SU-DHL-6 (cell line): ENCODE measurements around the gene BMAL2.

Source experiments
- H2AFZ ChIP-seq: fragments of 200-600 bp; sonication (generic); 2 replicates; pipeline ENCODE4 v1.6.1; 2014; ENCODE audit warnings: low read depth, mild to moderate bottlenecking, moderate library complexity, mixed read lengths, antibody characterized with exemption, low read length; ENCODE audit not compliant: severe bottlenecking
- H3F3A ChIP-seq: fragments of 200-600 bp; shearing (Covaris generic); 2 replicates; pipeline ENCODE4 v1.6.0; 2016; ENCODE audit warnings: antibody characterized with exemption, mild to moderate bottlenecking; ENCODE audit not compliant: insufficient read depth
- H3K27ac ChIP-seq: fragments of 200-600 bp; sonication (generic); 2 replicates; pipeline ENCODE4 v1.5.1; 2016; ENCODE audit warnings: low read depth, mild to moderate bottlenecking, low read length, moderate library complexity, mixed read lengths
- H3K27me3 ChIP-seq: fragments of 200-600 bp; sonication (generic), shearing (Covaris generic); 2 replicates; pipeline ENCODE4 v1.6.0; 2014; ENCODE audit warnings: mild to moderate bottlenecking, low read length
- H3K36me3 ChIP-seq: fragments of 200-600 bp; sonication (generic); 2 replicates; pipeline ENCODE4 v1.6.1; 2014; ENCODE audit warnings: mild to moderate bottlenecking, low read length, mixed read lengths
- H3K4me2 ChIP-seq: fragments of 300-600, 200-600 bp; shearing (Covaris generic), sonication (generic); 2 replicates; pipeline ENCODE4 v1.6.0; 2014; ENCODE audit warnings: low read length, low read depth, mild to moderate bottlenecking; ENCODE audit not compliant: poor library complexity, severe bottlenecking
- H3K4me3 ChIP-seq: fragments of 200-600 bp; sonication (generic); 2 replicates; pipeline ENCODE4 v1.5.1; 2014; ENCODE audit warnings: antibody characterized with exemption, low read length, mild to moderate bottlenecking, mixed read lengths; ENCODE audit not compliant: insufficient read depth, poor library complexity, severe bottlenecking
- H3K79me2 ChIP-seq: fragments of 200-600 bp; sonication (generic); 2 replicates; pipeline ENCODE4 v1.6.1; 2014; ENCODE audit warnings: mild to moderate bottlenecking, low read length, moderate library complexity; ENCODE audit not compliant: insufficient read depth
- H3K9ac ChIP-seq: fragments of 200-600 bp; sonication (generic); 2 replicates; pipeline ENCODE4 v1.7.0; 2014; ENCODE audit warnings: mild to moderate bottlenecking, low read length
- H3K9me2 ChIP-seq: fragments of 200-600 bp; sonication (generic); replicated peaks from 2 replicates; pipeline ENCODE4 v1.6.1; 2014; ENCODE audit warnings: low read length; ENCODE audit not compliant: insufficient read depth
- H3K9me3 ChIP-seq: fragments of 200-600 bp; sonication (generic); 2 replicates; pipeline ENCODE4 v1.6.1; 2014; ENCODE audit warnings: low read length, mixed read lengths; ENCODE audit not compliant: insufficient read depth
- H4K20me1 ChIP-seq: fragments of 200-600 bp; sonication (generic); 2 replicates; pipeline ENCODE4 v1.6.1; 2014; ENCODE audit warnings: low read depth, mild to moderate bottlenecking, antibody characterized with exemption, low read length, moderate library complexity, mixed read lengths
- CTCF ChIP-seq: fragments of 200-600 bp; sonication (generic); IDR thresholded peaks from one replicate; pipeline ENCODE4 v1.5.1; 2017; ENCODE audit warnings: antibody characterized with exemption, mild to moderate bottlenecking, low read length, moderate library complexity; ENCODE audit not compliant: insufficient read depth, poor library complexity, severe bottlenecking
- EZH2phosphoT487 ChIP-seq: fragments of 200-600 bp; sonication (generic), shearing (Covaris generic); conservative IDR thresholded peaks from 2 replicates; pipeline ENCODE4 v1.6.1; 2018; ENCODE audit warnings: mild to moderate bottlenecking, antibody characterized with exemption, low read length, moderate library complexity, mixed read lengths

BMAL2 gene

GRCh38 chr12:27355979-27356378 lies 23.3 kb downstream of the BMAL2 start:
- Histone ChIP-seq H4K20me1 (no peaks in the 10 kb centered on the region), H2AFZ (no peak overlapping the region), H3K27ac (no peak overlapping the region), H3K36me3 (no peaks in the 10 kb centered on the region), H3K4me3 (no peak overlapping the region), H3K27me3 (no peaks in the 10 kb centered on the region), H3K79me2 (no peaks in the 10 kb centered on the region), H3K9ac (no peak overlapping the region), H3K4me2 (no peak overlapping the region), H3K9me3 (no peaks in the 10 kb centered on the region), H3K9me2 (no peaks in the 10 kb centered on the region), H3F3A (no peaks in the 10 kb centered on the region)
- TF ChIP-seq EZH2phosphoT487 = no peak
- TF ChIP-seq CTCF = no peak

- no peaks in the 10 kb centered on the region for H3K27me3 ChIP-seq
- no peaks in the 10 kb centered on the region for H3F3A ChIP-seq
- no peaks in the 10 kb centered on the region for H3K9me2 ChIP-seq
- no peaks in the 10 kb centered on the region for H3K79me2 ChIP-seq
- H3K27ac ChIP-seq = no peak overlapping the region
- no peak overlapping the region for H2AFZ ChIP-seq
- TF ChIP-seq CTCF (no peak), EZH2phosphoT487 (no peak)
- H3K9me3 ChIP-seq = no peaks in the 10 kb centered on the region
- H3K36me3 ChIP-seq = no peaks in the 10 kb centered on the region
- no peaks in the 10 kb centered on the region for H4K20me1 ChIP-seq
- H3K4me3 ChIP-seq = no peak overlapping the region
- no peak overlapping the region for H3K4me2 ChIP-seq
- no peak overlapping the region for H3K9ac ChIP-seq
These were observed 27.1 kb downstream of the BMAL2 start for GRCh38 chr12:27359578-27360340.

GRCh38 chr12:27361372-27361771 lies 28.7 kb downstream of the BMAL2 start:
- Histone ChIP-seq H3K36me3 (no peaks in the 10 kb centered on the region; the same call in 1 of the 2 replicates), H3K27ac (no peak overlapping the region), H4K20me1 (no peaks in the 10 kb centered on the region), H2AFZ (no peak overlapping the region), H3K9me2 (no peaks in the 10 kb centered on the region), H3F3A (no peaks in the 10 kb centered on the region), H3K4me2 (no peak overlapping the region), H3K9me3 (no peaks in the 10 kb centered on the region), H3K4me3 (no peak overlapping the region), H3K27me3 (no peaks in the 10 kb centered on the region), H3K79me2 (no peaks in the 10 kb centered on the region), H3K9ac (no peak overlapping the region)
- TF ChIP-seq EZH2phosphoT487 (no peak), CTCF (no peak)
